GM12892 (cell line): Measurements from ENCODE around the gene CDKN1B.
A peak's percentile ranks its signal among the peaks of the same experiment; 100 is the strongest.

ENCODE experiments used
- DNase-seq: peaks from one replicate; pipeline ENCODE4 v3.0.0; 2011; ENCODE audit not compliant: insufficient read length
- FAIRE-seq: peaks from 2 replicates; lab custom pipeline; 2011; peaks lifted over from hg19 to GRCh38; lab: Jason Lieb, UNC
- POLR2A ChIP-seq: IDR thresholded peaks from 2 replicates; pipeline ENCODE4 v1.6.1; 2011; ENCODE audit warnings: low read depth, low read length, control low read depth
- POLR2AphosphoS5 ChIP-seq: IDR thresholded peaks from 2 replicates; pipeline ENCODE4 v1.6.1; 2011; ENCODE audit warnings: low read depth, low read length, control low read depth
- TAF1 ChIP-seq: IDR thresholded peaks from 2 replicates; pipeline ENCODE4 v1.6.1; 2011; ENCODE audit warnings: low read depth, mild to moderate bottlenecking, control low read depth, low read length, borderline replicate concordance

The CDKN1B gene

GRCh38 chr12:12704593-12705230 is 12.5 kb upstream of the CDKN1B start:
- DNase-seq: no peak
- TF ChIP-seq TAF1: no peak
- no peak for TF ChIP-seq POLR2A
- TF ChIP-seq POLR2AphosphoS5: no peak
- peak; percentile 77 for FAIRE-seq

- TF ChIP-seq TAF1 (no peak), POLR2A (no peak), POLR2AphosphoS5 (no peak)
- no peak for DNase-seq
- FAIRE-seq: no peak
Measured at GRCh38 chr12:12705838-12706520, 11.2 kb upstream of the CDKN1B start.

- no peak for DNase-seq
- TF ChIP-seq TAF1: no peak
- FAIRE-seq: no peak
Measured at GRCh38 chr12:12713932-12714275, 3.3 kb upstream of the CDKN1B start.

GRCh38 chr12:12714276-12715021 is 2.7 kb upstream of the CDKN1B start:
- DNase-seq (no peak), FAIRE-seq (peak; percentile 91)
- TF ChIP-seq TAF1 (no peak), POLR2A (no peak), POLR2AphosphoS5 (no peak)

GRCh38 chr12:12715128-12715458 is 2.1 kb upstream of the CDKN1B start:
- no peak for DNase-seq
- FAIRE-seq: no peak
- TF ChIP-seq POLR2AphosphoS5 (no peak), POLR2A (no peak), TAF1 (no peak)

GRCh38 chr12:12715459-12716150 is 1.6 kb upstream of the CDKN1B start:
- peak; percentile 62 for TF ChIP-seq POLR2A
- no peak for TF ChIP-seq TAF1
- TF ChIP-seq POLR2AphosphoS5: peak; percentile 45; the same call in 1 of the 2 replicates
- DNase-seq (no peak), FAIRE-seq (peak; percentile 84)

GRCh38 chr12:12716151-12716792 is 896 bp upstream of the CDKN1B start:
- DNase-seq (no peak), FAIRE-seq (no peak)
- TF ChIP-seq POLR2AphosphoS5: no peak
- no peak for TF ChIP-seq TAF1
- no peak for TF ChIP-seq POLR2A

- DNase-seq: no peak
- no peak for TF ChIP-seq TAF1
- TF ChIP-seq POLR2AphosphoS5: no peak
- TF ChIP-seq POLR2A: no peak
- peak; percentile 9 for FAIRE-seq
Measured at GRCh38 chr12:12717586-12718380, 615 bp downstream of the CDKN1B start.

- DNase-seq (no peak), FAIRE-seq (peak; percentile 30)
- TF ChIP-seq POLR2AphosphoS5 (no peak), TAF1 (no peak), POLR2A (no peak)
Measured at GRCh38 chr12:12718381-12718759, 1.2 kb downstream of the CDKN1B start.

GRCh38 chr12:12718853-12719252 is 1.7 kb downstream of the CDKN1B start:
- no peak for DNase-seq

More at GRCh38 chr12:12718853-12719252, 1.7 kb downstream of the CDKN1B start:
- TF ChIP-seq POLR2AphosphoS5: no peak
- no peak for TF ChIP-seq TAF1
- TF ChIP-seq POLR2A: no peak; the same call in 1 of the 2 replicates
- FAIRE-seq: peak; percentile 14
